Astrocyte of the cerebellum (primary cell): ENCODE results near the gene BFSP1.

Source experiments
- DNase-seq: peaks from one replicate; pipeline ENCODE4 v3.0.0-alpha.2; 2011; ENCODE audit warnings: low read depth
- H3K4me3 ChIP-seq: 2 replicates; pipeline ENCODE4 v1.5.1; 2011; ENCODE audit warnings: mild to moderate bottlenecking, low read depth, low read length, moderate library complexity
- in situ Hi-C: cut with HindIII; loops from 2 replicates; pipeline ENCODE4 v1.10.0; 2017; ENCODE audit warnings: low sequenced_read_pairs
- TF ChIP-seq, protein P1 (sequence below): IDR thresholded peaks from 2 replicates; pipeline ENCODE4 v1.5.1; 2012; ENCODE audit warnings: low read length, low read depth, moderate library complexity, mild to moderate bottlenecking; ENCODE audit errors: missing control alignments

Gene BFSP1

DNA sequence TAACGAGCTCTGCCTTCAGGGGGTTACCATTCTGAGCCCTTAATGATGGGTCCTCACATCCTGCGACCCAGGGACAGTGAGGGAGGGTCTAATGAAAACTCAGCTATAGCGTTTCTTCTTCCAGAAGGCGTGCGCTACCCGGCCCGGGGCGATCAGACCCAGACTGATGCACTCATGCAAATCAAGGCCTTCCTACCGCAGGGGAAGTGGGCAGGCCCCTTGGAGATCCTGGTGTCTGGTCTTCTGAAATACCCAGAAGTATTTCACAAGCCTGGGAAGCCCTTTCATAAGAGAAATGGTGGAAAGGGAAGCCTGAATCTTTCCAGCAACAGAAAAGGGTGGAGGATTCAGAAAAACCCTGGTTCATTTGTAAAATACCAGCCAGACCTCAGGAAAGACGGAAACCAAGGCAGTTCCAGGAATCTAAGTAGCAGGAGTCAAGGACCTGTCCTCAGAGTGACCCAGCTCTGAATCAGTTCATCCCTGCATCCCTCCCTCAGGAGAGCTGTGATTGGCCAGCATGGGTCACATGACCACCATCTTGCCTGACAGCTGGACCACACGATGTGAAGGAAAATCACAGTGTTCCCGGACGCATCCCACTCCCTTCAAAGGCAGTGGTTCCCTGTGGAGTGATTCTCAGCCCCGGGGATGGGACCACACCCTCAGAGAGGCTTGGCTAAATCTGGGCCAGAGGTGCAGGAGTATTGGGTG, 12.7 kb downstream of the BFSP1 start:
- TF ChIP-seq, protein P1, sequence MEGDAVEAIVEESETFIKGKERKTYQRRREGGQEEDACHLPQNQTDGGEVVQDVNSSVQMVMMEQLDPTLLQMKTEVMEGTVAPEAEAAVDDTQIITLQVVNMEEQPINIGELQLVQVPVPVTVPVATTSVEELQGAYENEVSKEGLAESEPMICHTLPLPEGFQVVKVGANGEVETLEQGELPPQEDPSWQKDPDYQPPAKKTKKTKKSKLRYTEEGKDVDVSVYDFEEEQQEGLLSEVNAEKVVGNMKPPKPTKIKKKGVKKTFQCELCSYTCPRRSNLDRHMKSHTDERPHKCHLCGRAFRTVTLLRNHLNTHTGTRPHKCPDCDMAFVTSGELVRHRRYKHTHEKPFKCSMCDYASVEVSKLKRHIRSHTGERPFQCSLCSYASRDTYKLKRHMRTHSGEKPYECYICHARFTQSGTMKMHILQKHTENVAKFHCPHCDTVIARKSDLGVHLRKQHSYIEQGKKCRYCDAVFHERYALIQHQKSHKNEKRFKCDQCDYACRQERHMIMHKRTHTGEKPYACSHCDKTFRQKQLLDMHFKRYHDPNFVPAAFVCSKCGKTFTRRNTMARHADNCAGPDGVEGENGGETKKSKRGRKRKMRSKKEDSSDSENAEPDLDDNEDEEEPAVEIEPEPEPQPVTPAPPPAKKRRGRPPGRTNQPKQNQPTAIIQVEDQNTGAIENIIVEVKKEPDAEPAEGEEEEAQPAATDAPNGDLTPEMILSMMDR: no peak
- H3K4me3 ChIP-seq: no peak overlapping the region
- in situ Hi-C loops: no loop called here
- no peak for DNase-seq

DNA sequence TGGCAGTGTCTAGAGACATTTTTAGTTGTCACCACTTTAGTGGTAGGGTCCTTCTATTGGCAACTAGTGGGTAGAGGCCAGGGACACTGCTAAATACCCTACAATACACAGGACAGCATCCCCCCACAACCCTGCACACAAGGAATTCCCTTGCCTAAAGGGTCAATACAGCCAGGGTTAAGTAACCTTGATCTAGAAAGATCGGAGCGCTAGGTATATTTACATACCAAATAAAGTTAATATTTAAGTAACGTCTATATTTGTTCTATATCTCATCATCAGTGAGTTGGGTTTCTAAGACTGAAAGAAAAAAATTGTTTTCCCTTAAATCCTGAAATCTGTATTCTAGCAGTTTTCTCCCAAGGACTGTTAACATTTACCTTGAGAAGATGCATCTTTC, 16.1 kb downstream of the BFSP1 start:
- TF ChIP-seq, protein P1: no peak
- in situ Hi-C loops: no loop called here
- no peak for DNase-seq
- H3K4me3 ChIP-seq: no peak overlapping the region

DNA sequence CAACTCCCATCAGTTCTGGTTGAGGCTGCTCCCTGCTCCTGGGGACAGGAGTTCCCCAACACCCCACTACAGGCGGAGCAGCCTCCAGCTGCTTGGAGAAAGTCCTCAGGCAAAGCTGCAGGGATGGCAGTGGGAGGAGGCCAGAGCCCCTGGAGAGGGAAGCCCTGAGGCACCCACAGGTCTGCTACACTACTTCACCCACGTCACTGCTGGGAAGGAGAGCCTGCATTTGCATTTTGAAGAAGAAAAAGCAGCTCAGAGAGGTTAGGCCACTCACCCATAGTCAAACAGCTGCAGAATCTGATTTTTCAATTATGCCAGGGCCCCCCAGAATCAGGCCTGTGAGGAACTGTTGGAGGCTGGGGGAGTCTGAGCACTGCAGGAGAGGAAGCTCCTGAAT, 17.2 kb downstream of the BFSP1 start:
- no peak overlapping the region for H3K4me3 ChIP-seq
- in situ Hi-C loops: no loop called here
- TF ChIP-seq, protein P1: no peak
- DNase-seq: no peak

GRCh38 chr20:17511401-17511800, 19.8 kb downstream of the BFSP1 start:
- in situ Hi-C loops: no loop called here
- no peak overlapping the region for H3K4me3 ChIP-seq
- no peak for DNase-seq
- TF ChIP-seq, protein P1: no peak

DNA sequence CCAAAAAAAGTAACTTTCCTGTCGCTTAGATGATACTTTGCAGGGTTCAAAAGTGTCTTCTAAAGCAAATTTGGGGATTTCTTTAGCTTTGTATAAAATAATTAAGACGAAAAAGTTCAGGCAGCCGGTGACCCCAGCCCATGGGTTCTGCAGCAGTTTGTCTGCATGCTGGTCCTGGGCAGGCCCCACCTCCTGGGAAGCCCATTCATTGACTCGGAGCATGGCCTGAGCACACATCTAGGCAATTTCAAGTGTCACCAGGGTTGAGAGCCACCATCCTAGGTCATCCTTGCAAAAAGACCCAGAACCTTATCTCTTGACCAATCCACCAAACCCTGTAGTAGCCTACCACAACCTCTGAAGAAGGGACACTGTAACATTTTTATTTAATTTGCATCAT, 20.6 kb downstream of the BFSP1 start:
- no peak for DNase-seq
- in situ Hi-C loops: no loop called here
- TF ChIP-seq, protein P1: no peak
- no peak overlapping the region for H3K4me3 ChIP-seq

DNA sequence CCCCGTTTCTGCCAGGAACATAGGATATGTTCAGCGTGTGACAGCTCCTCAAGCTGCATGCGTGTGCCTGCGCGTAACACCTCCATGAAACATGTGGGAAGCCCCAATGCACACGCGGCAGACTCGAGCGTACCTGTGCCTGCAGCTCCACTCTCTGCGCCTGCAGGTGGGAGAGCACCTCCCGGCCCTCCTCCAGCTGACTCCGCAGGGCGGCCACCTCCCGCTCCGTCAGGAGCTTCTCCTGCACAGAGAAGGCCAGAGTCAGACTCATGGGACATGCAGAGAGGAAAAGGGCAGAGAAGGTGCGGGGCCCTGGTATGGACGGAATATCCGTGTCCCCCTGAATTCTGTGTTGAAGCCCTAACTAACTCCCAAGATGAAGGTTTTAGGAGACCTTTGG, 22.4 kb downstream of the BFSP1 start:
- H3K4me3 ChIP-seq: no peak overlapping the region
- no peak for DNase-seq
- TF ChIP-seq, protein P1: no peak
- in situ Hi-C loops: loop anchor here (5.0 kb wide), 1 partner anchor 774 kb away; no protein-coding TSS in a partner anchor
